HG02798 (cell line): ENCODE data around the gene VPS37B.

Experiments
- ATAC-seq: cut with Tn5 transposase; IDR thresholded peaks from one replicate; pipeline ENCODE4 v1.9.1; 2021; ENCODE audit warnings: mild to moderate bottlenecking; ENCODE audit not compliant: unreplicated experiment, poor library complexity

The VPS37B gene

GRCh38 chr12:122820838-122821271, 75.1 kb downstream of the VPS37B start:
- ATAC-seq = no peak

GRCh38 chr12:122820138-122820537, 75.8 kb downstream of the VPS37B start:
- ATAC-seq = no peak

- no peak for ATAC-seq
Observed at GRCh38 chr12:122819209-122819785, 76.6 kb downstream of the VPS37B start.
